Neural cell (in vitro differentiated cells): ENCODE data around the gene HUNK. TPM values are rescaled to one million over a fixed set of nuclear protein-coding genes. Genes with fewer than 3 reads are reported as not detected.

ENCODE experiments used
- H2AFZ ChIP-seq: fragments of 200-600, 300-800 bp; sonication (generic), shearing (Covaris generic); 2 replicates; pipeline ENCODE4 v1.6.0; 2014; ENCODE audit warnings: low read depth, mild to moderate bottlenecking, antibody characterized with exemption, low read length, moderate library complexity
- H3F3A ChIP-seq: fragments of 200-600 bp; shearing (Covaris generic); 2 replicates; pipeline ENCODE4 v1.6.1; 2016; ENCODE audit warnings: mild to moderate bottlenecking, moderate library complexity, mixed read lengths, antibody characterized with exemption, low read length; ENCODE audit not compliant: insufficient read depth, poor library complexity, severe bottlenecking
- H3K27ac ChIP-seq: fragments of 200-600, 300-800 bp; sonication (generic), shearing (Covaris generic); 2 replicates; pipeline ENCODE4 v1.5.1; 2014; ENCODE audit warnings: mild to moderate bottlenecking, low read length, moderate library complexity
- H3K27me3 ChIP-seq: fragments of 300-800, 200-600 bp; sonication (generic), shearing (Covaris generic); 2 replicates; pipeline ENCODE4 v1.6.0; 2014; ENCODE audit warnings: mild to moderate bottlenecking, low read depth, low read length, moderate library complexity; ENCODE audit not compliant: insufficient read depth
- H3K36me3 ChIP-seq: fragments of 300-800, 200-600 bp; sonication (generic), shearing (Covaris generic); 2 replicates; pipeline ENCODE4 v1.5.1; 2014; ENCODE audit warnings: mild to moderate bottlenecking, antibody characterized with exemption, low read length, moderate library complexity; ENCODE audit not compliant: insufficient read depth
- H3K4me2 ChIP-seq: fragments of 300-800, 200-600 bp; sonication (generic), shearing (Covaris generic); 2 replicates; pipeline ENCODE4 v1.6.0; 2014; ENCODE audit warnings: mild to moderate bottlenecking, low read length
- H3K4me3 ChIP-seq: fragments of 300-800, 200-600 bp; sonication (generic), shearing (Covaris generic); 2 replicates; pipeline ENCODE4 v1.5.1; 2014; ENCODE audit warnings: mild to moderate bottlenecking, low read length, moderate library complexity
- H3K79me2 ChIP-seq: fragments of 200-600 bp; shearing (Covaris generic); replicated peaks from 2 replicates; pipeline ENCODE4 v1.6.0; 2014; ENCODE audit warnings: mild to moderate bottlenecking, low read length, moderate library complexity; ENCODE audit not compliant: insufficient read depth
- H3K9ac ChIP-seq: fragments of 300-800, 200-600 bp; sonication (generic), shearing (Covaris generic); 2 replicates; pipeline ENCODE4 v1.6.1; 2016; ENCODE audit warnings: mild to moderate bottlenecking, low read length, mixed read lengths
- H3K9me2 ChIP-seq: fragments of 200-600 bp; shearing (Covaris generic); 2 replicates; pipeline ENCODE4 v1.6.1; 2016; ENCODE audit warnings: mild to moderate bottlenecking, low read length, mixed read lengths; ENCODE audit not compliant: insufficient read depth
- H3K9me3 ChIP-seq: fragments of 200-600, 300-800 bp; sonication (generic), shearing (Covaris generic); 2 replicates; pipeline ENCODE4 v1.6.1; 2016; ENCODE audit warnings: mild to moderate bottlenecking, mixed run types, low read length, moderate library complexity, mixed read lengths
- H4K20me1 ChIP-seq: fragments of 200-600 bp; shearing (Covaris generic); 2 replicates; pipeline ENCODE4 v1.6.1; 2016; ENCODE audit warnings: mild to moderate bottlenecking, mixed run types; ENCODE audit not compliant: insufficient read depth
- EP300 ChIP-seq: fragments of 450-650 bp; conservative IDR thresholded peaks from 2 replicates; pipeline ENCODE4 v1.6.1; 2014; ENCODE audit warnings: antibody characterized with exemption, mild to moderate bottlenecking, moderate library complexity; ENCODE audit not compliant: poor library complexity, severe bottlenecking
- EZH2 ChIP-seq: fragments of 200-600, 300-800 bp; shearing (Covaris generic), sonication (generic); IDR thresholded peaks from 2 replicates; pipeline ENCODE4 v1.6.1; 2014; ENCODE audit warnings: antibody characterized with exemption, low read length, borderline replicate concordance, mild to moderate bottlenecking; ENCODE audit not compliant: insufficient read depth, poor library complexity, severe bottlenecking
- MXI1 ChIP-seq: fragments of 450-650 bp; conservative IDR thresholded peaks from 2 replicates; pipeline ENCODE4 v1.6.1; 2014; ENCODE audit warnings: antibody characterized with exemption, mild to moderate bottlenecking; ENCODE audit not compliant: poor library complexity, severe bottlenecking
- POLR2AphosphoS5 ChIP-seq: IDR thresholded peaks from 2 replicates; pipeline ENCODE4 v1.6.1; 2012
- RAD21 ChIP-seq: fragments of 450-650 bp; conservative IDR thresholded peaks from 2 replicates; pipeline ENCODE4 v1.6.1; 2014; ENCODE audit warnings: antibody characterized with exemption, mild to moderate bottlenecking, moderate library complexity
- SMC3 ChIP-seq: fragments of 450-650 bp; conservative IDR thresholded peaks from 2 replicates; pipeline ENCODE4 v1.6.1; 2014; ENCODE audit warnings: antibody characterized with exemption, mild to moderate bottlenecking, moderate library complexity; ENCODE audit not compliant: poor library complexity
- TAF1 ChIP-seq: IDR thresholded peaks from 2 replicates; pipeline ENCODE4 v1.6.1; 2012; ENCODE audit warnings: low read depth
- polyA plus RNA-seq: library from polyadenylated mRNA; depleted of rRNA; stranded (reverse); fragments of >200 nt; gene quantifications from 2 replicates; pipeline ENCODE4 v1.2.3, GENCODE V29; 2014
- TF ChIP-seq, protein P1 (sequence below): fragments of 450-650 bp; IDR thresholded peaks from 2 replicates; pipeline ENCODE4 v1.5.1; 2014; ENCODE audit warnings: antibody characterized with exemption, mild to moderate bottlenecking, moderate library complexity; ENCODE audit not compliant: poor library complexity, severe bottlenecking
- TF ChIP-seq, protein P2 (sequence below): IDR thresholded peaks from 2 replicates; pipeline ENCODE4 v1.6.1; 2012; ENCODE audit warnings: borderline replicate concordance

HUNK gene
- polyA plus RNA-seq, 1 donor from 2014 or later: 9.3 TPM

DNA sequence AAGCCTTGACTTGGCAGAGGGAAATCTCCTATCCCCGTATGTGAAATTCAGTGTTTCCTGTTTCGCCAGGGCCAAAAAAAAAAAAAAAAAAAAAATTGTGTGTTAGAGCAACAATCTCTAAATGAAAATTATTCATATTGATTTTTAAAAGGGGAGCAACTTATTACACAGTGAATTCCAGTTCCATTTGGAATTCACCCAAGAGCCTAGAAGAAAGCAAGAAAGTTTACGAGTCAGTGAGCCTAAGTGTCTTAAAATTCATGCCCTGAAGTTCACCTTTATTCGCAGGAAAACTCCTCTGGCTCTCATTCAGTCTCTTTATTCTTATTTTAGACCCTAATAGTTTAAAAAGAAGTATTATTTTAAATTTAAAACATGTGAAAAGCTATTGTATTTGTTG lies 42.1 kb upstream of the HUNK start:
- Histone ChIP-seq H3K27me3 (no peaks in the 10 kb centered on the region), H3K4me2 (no peak overlapping the region), H3K27ac (no peak overlapping the region), H3K79me2 (no peaks in the 10 kb centered on the region), H4K20me1 (no peaks in the 10 kb centered on the region), H3K4me3 (no peak overlapping the region), H3K9me3 (no peaks in the 10 kb centered on the region), H3K36me3 (no peaks in the 10 kb centered on the region), H2AFZ (no peak overlapping the region), H3K9ac (no peak overlapping the region), H3K9me2 (no peaks in the 10 kb centered on the region), H3F3A (no peaks in the 10 kb centered on the region)
- TF ChIP-seq, protein P1, sequence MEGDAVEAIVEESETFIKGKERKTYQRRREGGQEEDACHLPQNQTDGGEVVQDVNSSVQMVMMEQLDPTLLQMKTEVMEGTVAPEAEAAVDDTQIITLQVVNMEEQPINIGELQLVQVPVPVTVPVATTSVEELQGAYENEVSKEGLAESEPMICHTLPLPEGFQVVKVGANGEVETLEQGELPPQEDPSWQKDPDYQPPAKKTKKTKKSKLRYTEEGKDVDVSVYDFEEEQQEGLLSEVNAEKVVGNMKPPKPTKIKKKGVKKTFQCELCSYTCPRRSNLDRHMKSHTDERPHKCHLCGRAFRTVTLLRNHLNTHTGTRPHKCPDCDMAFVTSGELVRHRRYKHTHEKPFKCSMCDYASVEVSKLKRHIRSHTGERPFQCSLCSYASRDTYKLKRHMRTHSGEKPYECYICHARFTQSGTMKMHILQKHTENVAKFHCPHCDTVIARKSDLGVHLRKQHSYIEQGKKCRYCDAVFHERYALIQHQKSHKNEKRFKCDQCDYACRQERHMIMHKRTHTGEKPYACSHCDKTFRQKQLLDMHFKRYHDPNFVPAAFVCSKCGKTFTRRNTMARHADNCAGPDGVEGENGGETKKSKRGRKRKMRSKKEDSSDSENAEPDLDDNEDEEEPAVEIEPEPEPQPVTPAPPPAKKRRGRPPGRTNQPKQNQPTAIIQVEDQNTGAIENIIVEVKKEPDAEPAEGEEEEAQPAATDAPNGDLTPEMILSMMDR: no peak
- no peak for TF ChIP-seq SMC3
- TF ChIP-seq EP300: no peak
- no peak for TF ChIP-seq TAF1
- TF ChIP-seq RAD21: no peak
- no peak for TF ChIP-seq POLR2AphosphoS5
- no peak for TF ChIP-seq MXI1
- no peak for TF ChIP-seq EZH2
- TF ChIP-seq, protein P2, sequence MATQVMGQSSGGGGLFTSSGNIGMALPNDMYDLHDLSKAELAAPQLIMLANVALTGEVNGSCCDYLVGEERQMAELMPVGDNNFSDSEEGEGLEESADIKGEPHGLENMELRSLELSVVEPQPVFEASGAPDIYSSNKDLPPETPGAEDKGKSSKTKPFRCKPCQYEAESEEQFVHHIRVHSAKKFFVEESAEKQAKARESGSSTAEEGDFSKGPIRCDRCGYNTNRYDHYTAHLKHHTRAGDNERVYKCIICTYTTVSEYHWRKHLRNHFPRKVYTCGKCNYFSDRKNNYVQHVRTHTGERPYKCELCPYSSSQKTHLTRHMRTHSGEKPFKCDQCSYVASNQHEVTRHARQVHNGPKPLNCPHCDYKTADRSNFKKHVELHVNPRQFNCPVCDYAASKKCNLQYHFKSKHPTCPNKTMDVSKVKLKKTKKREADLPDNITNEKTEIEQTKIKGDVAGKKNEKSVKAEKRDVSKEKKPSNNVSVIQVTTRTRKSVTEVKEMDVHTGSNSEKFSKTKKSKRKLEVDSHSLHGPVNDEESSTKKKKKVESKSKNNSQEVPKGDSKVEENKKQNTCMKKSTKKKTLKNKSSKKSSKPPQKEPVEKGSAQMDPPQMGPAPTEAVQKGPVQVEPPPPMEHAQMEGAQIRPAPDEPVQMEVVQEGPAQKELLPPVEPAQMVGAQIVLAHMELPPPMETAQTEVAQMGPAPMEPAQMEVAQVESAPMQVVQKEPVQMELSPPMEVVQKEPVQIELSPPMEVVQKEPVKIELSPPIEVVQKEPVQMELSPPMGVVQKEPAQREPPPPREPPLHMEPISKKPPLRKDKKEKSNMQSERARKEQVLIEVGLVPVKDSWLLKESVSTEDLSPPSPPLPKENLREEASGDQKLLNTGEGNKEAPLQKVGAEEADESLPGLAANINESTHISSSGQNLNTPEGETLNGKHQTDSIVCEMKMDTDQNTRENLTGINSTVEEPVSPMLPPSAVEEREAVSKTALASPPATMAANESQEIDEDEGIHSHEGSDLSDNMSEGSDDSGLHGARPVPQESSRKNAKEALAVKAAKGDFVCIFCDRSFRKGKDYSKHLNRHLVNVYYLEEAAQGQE: no peak

DNA sequence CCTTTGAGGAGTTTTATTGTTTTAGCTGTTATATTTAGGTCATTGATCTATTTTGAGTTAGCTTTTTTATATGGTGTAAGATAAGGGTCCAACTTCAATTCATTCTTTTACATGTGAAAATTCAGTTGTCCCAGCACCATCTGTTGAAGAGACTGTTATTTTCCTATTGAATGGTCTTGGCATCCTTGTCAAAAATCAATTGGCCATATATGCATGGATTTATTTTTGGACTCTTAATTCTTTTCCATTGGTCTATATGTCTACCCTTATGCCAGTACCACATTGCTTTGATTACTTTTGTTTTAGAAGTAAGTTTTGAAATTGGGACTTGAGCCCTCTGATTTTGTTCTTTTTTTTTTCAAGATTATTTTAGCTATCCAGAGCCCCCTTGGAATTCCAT lies 35.8 kb upstream of the HUNK start:
- H3K9me3 ChIP-seq: no peaks in the 10 kb centered on the region
- H3F3A ChIP-seq: no peaks in the 10 kb centered on the region
- H3K27ac ChIP-seq: no peak overlapping the region
- no peaks in the 10 kb centered on the region for H3K36me3 ChIP-seq
- no peaks in the 10 kb centered on the region for H3K27me3 ChIP-seq
- no peaks in the 10 kb centered on the region for H3K79me2 ChIP-seq
- H2AFZ ChIP-seq: no peak overlapping the region
- H3K9ac ChIP-seq: no peak overlapping the region
- no peaks in the 10 kb centered on the region for H3K9me2 ChIP-seq
- H3K4me2 ChIP-seq: no peak overlapping the region
- H4K20me1 ChIP-seq: no peaks in the 10 kb centered on the region
- TF ChIP-seq POLR2AphosphoS5 (no peak), MXI1 (no peak)
- TF ChIP-seq, protein P2: no peak
- no peak overlapping the region for H3K4me3 ChIP-seq
